GM12874 (cell line): ENCODE data around the gene LRPPRC.

ENCODE experiments used
- CTCF ChIP-seq: IDR thresholded peaks from 2 replicates; pipeline ENCODE4 v1.5.1; 2011; ENCODE audit warnings: low read depth, mild to moderate bottlenecking, control low read depth, low read length, moderate library complexity; ENCODE audit not compliant: insufficient read depth

LRPPRC gene

GRCh38 chr2:43894743-43895142 is 101.0 kb downstream of the LRPPRC start:
- TF ChIP-seq CTCF = no peak

- no peak for TF ChIP-seq CTCF
Observed at GRCh38 chr2:43890855-43891254, 104.9 kb downstream of the LRPPRC start.

DNA sequence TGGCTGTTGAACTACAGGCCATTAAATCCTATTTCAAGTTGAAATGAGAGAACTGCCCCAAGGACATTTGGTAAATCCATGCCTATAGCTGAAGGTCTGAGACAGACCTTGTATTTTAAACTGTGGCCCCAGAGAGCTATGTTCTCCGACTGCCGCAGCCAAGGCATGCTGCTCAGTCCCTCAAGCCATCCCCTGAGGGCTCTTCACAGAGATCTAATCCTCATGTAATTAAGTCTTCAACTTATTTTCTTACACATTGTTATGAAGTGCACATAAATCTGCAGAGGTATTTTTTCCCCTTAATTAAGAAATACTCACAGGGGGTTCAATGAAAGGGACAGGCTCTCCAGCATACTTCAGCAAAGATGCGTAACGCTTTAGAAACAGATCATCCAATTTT is 106.4 kb downstream of the LRPPRC start:
- no peak for TF ChIP-seq CTCF

- TF ChIP-seq CTCF = no peak
Observed at GRCh38 chr2:43887176-43887575, 108.6 kb downstream of the LRPPRC start.

- TF ChIP-seq CTCF = no peak
Observed at GRCh38 chr2:43885132-43885632, 110.6 kb downstream of the LRPPRC start.

DNA sequence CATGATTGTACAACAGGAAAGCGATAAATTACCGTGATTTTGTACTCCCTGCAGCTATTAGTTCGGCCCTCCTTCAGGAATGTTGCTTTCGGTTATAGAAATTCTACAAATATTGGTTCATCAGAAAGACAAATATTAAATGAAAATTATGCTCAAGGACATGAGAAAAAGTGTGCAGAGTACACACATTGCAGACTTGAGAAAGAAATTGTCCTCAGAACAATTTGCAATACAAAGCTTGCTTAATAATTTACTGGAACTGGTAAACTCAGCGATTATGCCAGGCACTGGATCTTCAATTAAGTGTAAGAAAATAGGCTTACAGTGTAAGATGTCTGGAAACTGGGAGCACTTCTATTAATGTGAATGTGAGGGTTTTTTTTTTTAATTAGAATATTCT is 111.1 kb downstream of the LRPPRC start:
- no peak for TF ChIP-seq CTCF

GRCh38 chr2:43882312-43882711 is 113.5 kb downstream of the LRPPRC start:
- no peak for TF ChIP-seq CTCF

DNA sequence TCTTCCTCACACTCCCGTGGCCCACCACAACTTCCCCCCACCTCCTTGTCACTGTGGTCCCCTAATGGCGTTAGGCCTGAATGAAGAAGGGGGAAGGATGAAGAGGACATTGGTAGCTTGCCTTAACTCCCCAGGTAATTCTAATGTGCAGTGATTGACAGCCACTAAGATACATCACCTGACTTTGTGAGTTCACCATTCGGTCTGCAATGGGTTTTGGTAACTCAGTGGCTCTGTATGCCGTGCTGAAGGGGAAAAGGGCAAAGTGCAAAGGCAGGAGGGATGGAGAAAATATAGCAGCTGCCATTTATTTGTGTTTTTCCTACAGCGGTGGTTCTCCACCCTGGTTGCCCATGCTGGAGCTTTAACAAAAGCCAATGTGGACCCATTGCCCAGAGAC is 114.8 kb downstream of the LRPPRC start:
- TF ChIP-seq CTCF = no peak
